CD4-positive, alpha-beta T cell treated with Interleukin-6 at 100 ng/mL for 8 hours (primary cell): ENCODE results near the gene CRIP2.

Experiments
- DNase-seq: peaks from one replicate; pipeline ENCODE4 v3.0.0-alpha.2; 2020; ENCODE audit warnings: mixed read lengths, low spot score

The CRIP2 gene

GRCh38 chr14:105461903-105462302, 12.7 kb upstream of the CRIP2 start:
- no peak for DNase-seq

- no peak for DNase-seq
These were observed 10.1 kb upstream of the CRIP2 start for GRCh38 chr14:105464501-105464900.

- DNase-seq: no peak
These were observed 9.2 kb upstream of the CRIP2 start for GRCh38 chr14:105465209-105466031.

DNA sequence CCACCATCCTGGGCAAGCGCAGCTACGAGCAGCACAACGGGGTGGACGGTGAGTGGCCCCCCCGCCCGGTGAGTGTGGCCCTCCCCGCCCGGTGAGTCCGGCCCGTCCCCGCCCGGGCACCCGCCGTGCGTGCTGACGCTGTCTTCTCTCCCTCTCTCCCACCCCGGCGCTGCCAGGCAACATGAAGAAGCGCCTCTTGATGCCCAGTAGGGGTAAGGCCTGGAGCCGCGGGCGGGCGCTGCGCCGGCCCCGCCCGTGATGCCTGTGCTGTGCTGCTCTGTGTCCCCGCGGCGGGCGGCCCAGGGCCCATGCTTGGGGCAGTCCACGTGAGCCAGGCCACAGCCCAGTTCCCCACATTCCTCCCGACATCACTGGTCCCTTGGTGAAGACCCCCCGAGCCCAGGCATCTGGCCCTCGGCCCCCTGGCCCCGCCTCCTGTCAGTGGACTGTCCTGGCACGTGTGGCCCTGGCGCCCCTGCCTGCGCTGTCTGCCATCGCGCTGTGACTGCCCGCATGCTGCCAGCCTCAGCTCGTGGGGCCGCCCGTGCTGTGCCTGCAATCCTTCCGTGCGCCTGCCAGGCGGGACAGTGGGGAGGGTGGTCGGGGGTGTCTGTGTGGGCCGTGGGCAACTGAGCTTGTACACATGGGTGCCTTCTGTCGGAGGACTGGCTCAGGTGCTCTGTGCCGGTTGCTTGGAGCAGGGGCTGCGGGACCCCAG, 7.9 kb upstream of the CRIP2 start:
- no peak for DNase-seq

- DNase-seq: no peak
These were observed 7.2 kb upstream of the CRIP2 start for GRCh38 chr14:105467249-105467941.

- no peak for DNase-seq
These were observed 6.6 kb upstream of the CRIP2 start for GRCh38 chr14:105467942-105468471.

DNA sequence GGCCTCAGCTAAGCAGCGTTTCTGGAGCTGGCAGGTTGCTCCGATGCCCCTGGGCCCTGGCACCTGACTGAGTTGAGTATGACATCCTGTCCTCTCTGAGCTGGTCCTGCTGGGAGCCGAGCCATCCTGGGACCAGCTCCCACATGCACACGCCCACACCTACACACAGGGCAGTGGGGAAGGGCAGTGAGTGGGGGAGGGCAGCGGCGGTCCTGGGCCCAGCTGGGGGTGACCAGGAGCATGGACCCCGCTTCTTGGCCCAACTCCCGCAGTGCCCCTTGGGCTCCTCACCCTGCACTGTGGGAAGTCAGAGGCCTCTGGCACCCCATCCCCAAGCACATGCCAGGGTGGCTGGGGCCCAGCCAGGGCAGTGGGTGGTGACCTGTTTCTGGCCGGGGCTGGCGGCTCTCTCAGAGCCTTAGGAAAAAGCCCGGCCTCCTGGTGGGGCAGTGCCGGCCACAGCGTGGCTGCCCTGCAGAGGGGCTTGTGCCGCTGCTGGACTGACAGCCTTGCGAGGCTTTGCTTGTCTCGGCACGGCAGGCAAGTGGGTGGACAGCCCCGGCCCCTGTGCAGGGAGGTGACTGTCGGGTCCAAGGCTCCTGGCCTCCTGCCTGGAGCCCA, 5.9 kb upstream of the CRIP2 start:
- DNase-seq: no peak

DNA sequence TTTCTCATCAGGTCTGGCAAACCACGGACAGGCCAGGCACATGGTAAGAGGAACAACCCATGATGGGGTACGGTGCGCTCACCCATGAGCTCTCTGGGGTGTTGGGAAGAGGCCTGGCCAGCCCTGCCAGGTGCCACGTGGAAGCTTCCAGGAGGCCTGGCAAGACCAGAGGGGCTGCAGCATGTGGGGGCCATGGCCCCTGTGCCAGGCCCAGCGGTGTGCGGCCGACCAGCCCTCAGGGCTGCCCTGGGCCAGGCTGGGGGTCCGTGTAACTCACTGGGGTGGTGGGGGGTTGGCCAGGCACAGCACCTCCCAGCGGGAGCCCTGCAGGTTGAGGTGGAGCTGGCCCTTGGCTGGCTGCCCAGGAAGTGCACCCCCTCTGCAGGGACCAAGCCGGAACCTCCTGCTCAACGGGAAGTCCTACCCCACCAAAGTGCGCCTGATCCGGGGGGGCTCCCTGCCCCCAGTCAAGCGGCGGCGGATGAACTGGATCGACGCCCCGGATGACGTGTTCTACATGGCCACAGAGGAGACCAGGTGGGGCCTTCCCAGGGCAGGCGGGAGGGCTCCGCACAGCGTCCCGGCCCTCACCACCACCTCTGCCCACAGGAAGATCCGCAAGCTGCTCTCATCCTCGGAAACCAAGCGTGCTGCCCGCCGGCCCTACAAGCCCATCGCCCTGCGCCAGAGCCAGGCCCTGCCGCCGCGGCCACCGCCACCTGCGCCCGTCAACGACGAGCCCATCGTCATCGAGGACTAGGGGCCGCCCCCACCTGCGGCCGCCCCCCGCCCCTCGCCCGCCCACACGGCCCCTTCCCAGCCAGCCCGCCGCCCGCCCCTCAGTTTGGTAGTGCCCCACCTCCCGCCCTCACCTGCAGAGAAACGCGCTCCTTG, 4.9 kb upstream of the CRIP2 start:
- no peak for DNase-seq

GRCh38 chr14:105470350-105471296, 4.0 kb upstream of the CRIP2 start:
- DNase-seq: no peak

DNA sequence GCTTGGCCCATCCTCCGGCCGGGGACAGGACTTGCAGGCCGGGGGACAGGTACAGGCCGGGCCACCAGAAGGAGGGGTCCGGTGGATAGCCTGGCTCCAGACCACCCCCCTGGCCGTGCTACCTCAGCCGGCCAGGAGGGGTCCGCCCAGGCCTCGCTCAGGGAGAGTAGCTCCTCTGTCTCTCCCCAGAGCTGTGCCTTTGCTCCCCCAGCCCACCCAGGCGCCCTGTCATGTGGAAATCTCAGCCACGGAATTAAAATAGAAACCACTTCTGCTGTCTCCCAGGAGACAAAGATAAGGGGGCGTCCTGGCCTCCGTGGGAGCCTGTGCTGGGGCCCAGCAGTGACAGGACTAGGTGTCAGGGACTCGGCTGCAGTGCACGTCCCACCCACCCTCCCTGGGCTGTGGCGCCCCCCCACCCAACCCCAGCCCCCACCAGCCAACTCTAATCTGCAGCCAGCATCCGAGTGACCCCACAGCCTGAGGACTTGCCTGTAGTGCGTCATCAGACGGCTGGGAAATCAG, 3.3 kb upstream of the CRIP2 start:
- DNase-seq: no peak

DNA sequence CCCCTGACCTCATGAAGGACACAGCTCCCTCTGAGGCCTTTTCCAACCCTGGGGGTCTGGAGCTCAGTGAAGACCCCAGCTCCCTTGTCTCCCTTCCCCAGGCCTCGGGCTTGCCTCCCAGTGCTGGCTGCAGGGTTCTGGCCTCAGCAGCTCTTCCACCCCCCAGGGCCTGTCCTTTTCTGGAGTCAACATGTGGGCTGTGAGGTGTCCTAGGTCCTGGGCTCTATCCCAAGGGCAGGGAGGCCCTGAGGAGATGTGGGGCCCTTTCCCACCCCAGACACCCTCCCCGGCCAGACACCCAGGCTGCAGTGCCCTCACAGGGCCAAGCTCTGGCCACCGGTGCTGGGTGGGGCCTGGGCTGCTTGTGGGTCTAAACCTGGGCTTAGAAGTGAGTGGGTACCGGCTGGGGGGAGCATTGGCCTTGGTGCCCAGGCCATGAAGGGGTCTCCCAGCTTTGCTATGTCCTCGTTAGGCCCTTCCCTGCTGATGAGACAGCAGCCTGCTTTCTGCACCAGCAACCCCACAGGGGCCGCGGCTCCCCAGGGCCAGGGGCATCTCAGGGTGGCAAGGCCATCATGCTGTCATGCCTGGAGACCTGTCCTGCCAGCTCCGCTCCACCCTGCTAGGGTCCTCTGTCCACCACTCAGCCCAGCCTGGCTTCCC, 2.7 kb upstream of the CRIP2 start:
- no peak for DNase-seq

- no peak for DNase-seq
These were observed 2.1 kb upstream of the CRIP2 start for GRCh38 chr14:105472486-105472991.

DNA sequence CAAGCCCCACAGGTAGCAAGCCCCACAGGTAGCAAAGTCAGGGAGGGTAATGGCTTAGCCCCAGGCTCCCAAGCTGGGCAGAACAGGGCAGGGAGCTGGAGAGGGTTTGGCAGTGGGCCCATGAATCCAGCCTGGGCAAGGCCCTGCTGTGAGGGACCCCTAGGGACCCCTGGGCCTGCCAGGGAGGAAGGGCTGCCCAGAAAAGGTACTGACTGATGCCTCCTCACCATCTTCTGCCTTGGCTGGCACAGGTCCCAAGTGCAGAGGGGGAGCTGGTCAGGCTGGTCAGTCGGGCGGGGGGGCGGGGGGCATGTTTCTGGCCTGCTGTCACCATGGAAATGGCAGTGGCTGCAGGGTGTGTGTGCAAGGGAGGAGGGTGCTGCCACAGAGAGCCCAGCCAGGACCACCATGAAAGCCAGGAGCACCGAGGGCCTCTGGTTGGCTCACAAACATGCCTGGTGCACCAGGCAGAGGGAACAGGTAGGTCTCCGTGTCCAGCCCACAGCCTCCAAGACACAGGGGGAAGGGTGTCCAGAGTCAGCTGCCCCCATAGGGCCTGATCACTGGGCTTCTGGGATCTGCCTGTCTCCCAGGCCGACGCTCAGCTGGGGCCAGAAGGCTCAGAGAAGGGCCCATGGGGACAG, 1.5 kb upstream of the CRIP2 start:
- no peak for DNase-seq

GRCh38 chr14:105473677-105474482, 741 bp upstream of the CRIP2 start:
- DNase-seq: peak; percentile 71

- no peak for DNase-seq
These were observed 862 bp downstream of the CRIP2 start for GRCh38 chr14:105475269-105476096.

GRCh38 chr14:105476097-105476830, 1.6 kb downstream of the CRIP2 start:
- DNase-seq: no peak
